SH-SY5Y (cell line): ENCODE measurements around the gene ZDHHC22.

Experiments used
- GATA2 ChIP-seq: IDR thresholded peaks from 2 replicates; pipeline ENCODE4 v1.6.1; 2011; ENCODE audit warnings: mild to moderate bottlenecking, low read depth, low read length
- GATA3 ChIP-seq: IDR thresholded peaks from 2 replicates; pipeline ENCODE4 v1.6.1; 2011; ENCODE audit warnings: low read depth, mild to moderate bottlenecking, low read length, moderate library complexity

- TF ChIP-seq GATA2 (no peak), GATA3 (no peak)
Observed at GRCh38 chr14:77109656-77110055, 31.9 kb downstream of the ZDHHC22 start.
